Endometrial microvascular endothelial cells (primary cell): Measurements from ENCODE around the gene SLC25A18. TPM values are rescaled to one million over a fixed set of nuclear protein-coding genes. Genes with fewer than 3 reads are reported as not detected.
"Not testable (repeated sequence)": the region's sequence is repeated elsewhere in the genome, so short reads cannot be mapped to it uniquely, and the experiment has no call there.

Source experiments
- in situ Hi-C: cut with HindIII; loops from 2 replicates; pipeline ENCODE4 v1.10.0; 2017; ENCODE audit warnings: low sequenced_read_pairs, low pct_unique_long_range_greater_than_20kb; ENCODE audit errors: inconsistent ontology term
- total RNA-seq: library from RNA; depleted of rRNA; stranded (reverse); fragments of >200 nt; gene quantifications from one replicate; pipeline ENCODE4 v1.2.3, GENCODE V29; 2015; ENCODE audit errors: inconsistent ontology term

The SLC25A18 gene
- total RNA-seq: not detected

GRCh38 chr22:17562906-17563870 is at the start of gene SLC25A18:
Gene SLC25A18, plus strand, starts transcription at chr22:17563498. Its CDS starts 16,447 bp downstream, at chr22:17579945.
- in situ Hi-C loops: no loop called here

GRCh38 chr22:17513612-17514011 is 49.7 kb upstream of the SLC25A18 start:
- in situ Hi-C loops: no loop called here

- in situ Hi-C loops: no loop called here
Observed at GRCh38 chr22:17514084-17514483, 49.2 kb upstream of the SLC25A18 start.

- in situ Hi-C loops: no loop called here
Observed at GRCh38 chr22:17518406-17518805, 44.9 kb upstream of the SLC25A18 start.

- in situ Hi-C loops: not testable (repeated sequence)
Observed at GRCh38 chr22:17521971-17522370, 41.3 kb upstream of the SLC25A18 start.

GRCh38 chr22:17523925-17524324 is 39.4 kb upstream of the SLC25A18 start:
- in situ Hi-C loops: no loop called here

- in situ Hi-C loops: no loop called here
Observed at GRCh38 chr22:17536269-17536668, 27.0 kb upstream of the SLC25A18 start.

- in situ Hi-C loops: no loop called here
Observed at GRCh38 chr22:17537155-17537554, 26.1 kb upstream of the SLC25A18 start.

GRCh38 chr22:17540481-17540880 is 22.8 kb upstream of the SLC25A18 start:
- in situ Hi-C loops: no loop called here

GRCh38 chr22:17541476-17541875 is 21.8 kb upstream of the SLC25A18 start:
- in situ Hi-C loops: no loop called here

GRCh38 chr22:17542452-17542851 is 20.8 kb upstream of the SLC25A18 start:
- in situ Hi-C loops: no loop called here

- in situ Hi-C loops: no loop called here
Observed at GRCh38 chr22:17548010-17548755, 15.1 kb upstream of the SLC25A18 start.

GRCh38 chr22:17548756-17549035 is 14.6 kb upstream of the SLC25A18 start:
- in situ Hi-C loops: no loop called here

GRCh38 chr22:17549183-17549582 is 14.1 kb upstream of the SLC25A18 start:
- in situ Hi-C loops: no loop called here

GRCh38 chr22:17549655-17550054 is 13.6 kb upstream of the SLC25A18 start:
- in situ Hi-C loops: no loop called here

- in situ Hi-C loops: no loop called here
Observed at GRCh38 chr22:17552737-17553136, 10.6 kb upstream of the SLC25A18 start.

- in situ Hi-C loops: no loop called here
Observed at GRCh38 chr22:17554814-17555213, 8.5 kb upstream of the SLC25A18 start.

- in situ Hi-C loops: no loop called here
Observed at GRCh38 chr22:17559188-17559587, 4.1 kb upstream of the SLC25A18 start.

GRCh38 chr22:17563936-17564391 is 666 bp downstream of the SLC25A18 start:
- in situ Hi-C loops: no loop called here
